IPS-15b (cell line): ENCODE measurements around the gene GIGYF1.
"Not testable (repeated sequence)": the region's sequence is repeated elsewhere in the genome, so short reads cannot be mapped to it uniquely, and the experiment has no call there.

Experiments used
- H3K27me3 ChIP-seq: one replicate; pipeline ENCODE4 v1.6.1; 2013; ENCODE audit warnings: low read length; ENCODE audit not compliant: control insufficient read depth, insufficient read depth
- H3K36me3 ChIP-seq: one replicate; pipeline ENCODE4 v1.6.1; 2013; ENCODE audit warnings: low read length; ENCODE audit not compliant: control insufficient read depth, insufficient read depth
- H3K4me1 ChIP-seq: one replicate; pipeline ENCODE4 v1.6.1; 2013; ENCODE audit warnings: mild to moderate bottlenecking, low read length; ENCODE audit not compliant: control insufficient read depth, insufficient read depth
- H3K4me3 ChIP-seq: one replicate; pipeline ENCODE4 v1.5.1; 2013; ENCODE audit warnings: low read depth, low read length
- H3K9ac ChIP-seq: one replicate; pipeline ENCODE4 v1.6.1; 2013; ENCODE audit warnings: low read depth, mild to moderate bottlenecking, low read length
- H3K9me3 ChIP-seq: one replicate; pipeline ENCODE4 v1.6.1; 2013; ENCODE audit warnings: mild to moderate bottlenecking, low read length; ENCODE audit not compliant: control insufficient read depth, insufficient read depth

Gene GIGYF1

DNA sequence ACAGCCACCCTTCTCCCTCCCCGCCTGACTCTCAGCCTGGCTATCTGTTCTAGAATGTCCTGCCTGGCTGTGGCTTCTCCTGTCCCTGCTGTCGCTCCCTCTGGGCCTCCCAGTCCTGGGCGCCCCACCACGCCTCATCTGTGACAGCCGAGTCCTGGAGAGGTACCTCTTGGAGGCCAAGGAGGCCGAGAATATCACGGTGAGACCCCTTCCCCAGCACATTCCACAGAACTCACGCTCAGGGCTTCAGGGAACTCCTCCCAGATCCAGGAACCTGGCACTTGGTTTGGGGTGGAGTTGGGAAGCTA, 27.4 kb upstream of the GIGYF1 start:
- no peaks in the 10 kb centered on the region for H3K4me1 ChIP-seq
- peaks cover 22% of the 10 kb centered on the region for H3K27me3 ChIP-seq
- H3K9ac ChIP-seq, result no peak overlapping the region
- H3K4me3 ChIP-seq, result peak overlapping the region; percentile 31
- no peaks in the 10 kb centered on the region for H3K36me3 ChIP-seq
- H3K9me3 ChIP-seq, result no peaks in the 10 kb centered on the region

DNA sequence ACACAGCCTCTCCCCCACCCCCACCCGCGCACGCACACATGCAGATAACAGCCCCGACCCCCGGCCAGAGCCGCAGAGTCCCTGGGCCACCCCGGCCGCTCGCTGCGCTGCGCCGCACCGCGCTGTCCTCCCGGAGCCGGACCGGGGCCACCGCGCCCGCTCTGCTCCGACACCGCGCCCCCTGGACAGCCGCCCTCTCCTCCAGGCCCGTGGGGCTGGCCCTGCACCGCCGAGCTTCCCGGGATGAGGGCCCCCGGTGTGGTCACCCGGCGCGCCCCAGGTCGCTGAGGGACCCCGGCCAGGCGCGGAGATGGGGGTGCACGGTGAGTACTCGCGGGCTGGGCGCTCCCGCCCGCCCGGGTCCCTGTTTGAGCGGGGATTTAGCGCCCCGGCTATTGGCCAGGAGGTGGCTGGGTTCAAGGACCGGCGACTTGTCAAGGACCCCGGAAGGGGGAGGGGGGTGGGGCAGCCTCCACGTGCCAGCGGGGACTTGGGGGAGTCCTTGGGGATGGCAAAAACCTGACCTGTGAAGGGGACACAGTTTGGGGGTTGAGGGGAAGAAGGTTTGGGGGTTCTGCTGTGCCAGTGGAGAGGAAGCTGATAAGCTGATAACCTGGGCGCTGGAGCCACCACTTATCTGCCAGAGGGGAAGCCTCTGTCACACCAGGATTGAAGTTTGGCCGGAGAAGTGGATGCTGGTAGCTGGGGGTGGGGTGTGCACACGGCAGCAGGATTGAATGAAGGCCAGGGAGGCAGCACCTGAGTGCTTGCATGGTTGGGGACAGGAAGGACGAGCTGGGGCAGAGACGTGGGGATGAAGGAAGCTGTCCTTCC, 26.8 kb upstream of the GIGYF1 start:
- Histone ChIP-seq H3K9ac (no peak overlapping the region), H3K4me1 (no peaks in the 10 kb centered on the region), H3K27me3 (peaks cover 22% of the 10 kb centered on the region), H3K9me3 (no peaks in the 10 kb centered on the region), H3K36me3 (no peaks in the 10 kb centered on the region), H3K4me3 (peak overlapping the region; percentile 31)

DNA sequence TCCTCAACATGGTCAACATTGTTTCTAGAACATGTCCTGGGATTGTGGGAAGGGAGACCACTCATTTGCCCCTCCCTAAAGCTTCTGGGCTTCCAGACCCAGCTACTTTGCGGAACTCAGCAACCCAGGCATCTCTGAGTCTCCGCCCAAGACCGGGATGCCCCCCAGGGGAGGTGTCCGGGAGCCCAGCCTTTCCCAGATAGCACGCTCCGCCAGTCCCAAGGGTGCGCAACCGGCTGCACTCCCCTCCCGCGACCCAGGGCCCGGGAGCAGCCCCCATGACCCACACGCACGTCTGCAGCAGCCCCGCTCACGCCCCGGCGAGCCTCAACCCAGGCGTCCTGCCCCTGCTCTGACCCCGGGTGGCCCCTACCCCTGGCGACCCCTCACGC, 26.2 kb upstream of the GIGYF1 start, which contains the start of gene EPO:
Gene EPO (plus strand): TSS at position 190 of the 392 bp plus-strand sequence. CDS start 513 bp downstream, outside the sequence.
- Histone ChIP-seq H3K9me3 (no peaks in the 10 kb centered on the region), H3K4me3 (peak within 1 kb of the TSS; percentile 31), H3K9ac (no peak within 1 kb of the TSS), H3K36me3 (no peaks in the 10 kb centered on the region), H3K4me1 (no peaks in the 10 kb centered on the region), H3K27me3 (peaks cover 22% of the 10 kb centered on the region)

DNA sequence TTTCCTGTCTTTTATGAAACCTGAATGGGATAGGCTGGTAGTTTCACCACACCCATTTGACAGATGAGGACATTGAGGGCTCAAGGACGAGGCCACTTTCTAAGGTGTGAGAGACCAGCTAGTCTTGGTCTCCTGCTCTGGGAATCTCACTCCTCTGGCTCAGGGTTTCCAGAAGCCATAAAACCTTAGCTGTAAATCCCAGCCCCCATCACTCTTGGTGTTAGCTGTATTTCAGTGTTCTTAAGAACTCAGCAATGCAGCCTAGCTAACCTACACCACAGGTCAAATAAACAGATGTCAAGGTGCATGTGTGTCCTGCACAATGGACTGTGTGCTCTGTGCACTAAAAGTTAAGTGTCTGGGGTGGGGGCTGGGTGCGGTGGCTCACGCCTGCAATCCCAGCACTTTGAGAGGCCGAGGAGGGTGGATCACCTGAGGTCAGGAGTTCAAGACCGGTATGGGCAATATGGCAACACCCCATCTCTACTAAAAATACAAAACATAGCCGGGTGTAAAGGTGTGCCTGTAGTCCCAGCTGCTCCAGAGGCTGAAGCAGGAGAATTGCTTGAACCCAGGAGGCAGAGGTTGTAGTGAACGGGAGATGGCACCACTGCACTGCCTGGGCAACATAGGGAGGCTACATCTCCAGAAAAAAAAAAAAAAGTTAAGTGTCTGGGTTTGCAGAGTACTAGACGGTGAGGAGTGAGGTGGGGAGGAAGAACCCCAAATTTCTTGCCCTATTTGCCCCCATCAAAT, 25.7 kb upstream of the GIGYF1 start:
- Histone ChIP-seq H3K9ac (no peak overlapping the region), H3K36me3 (no peaks in the 10 kb centered on the region), H3K4me1 (no peaks in the 10 kb centered on the region), H3K27me3 (peaks cover 22% of the 10 kb centered on the region), H3K4me3 (peak overlapping the region; percentile 31), H3K9me3 (no peaks in the 10 kb centered on the region)

DNA sequence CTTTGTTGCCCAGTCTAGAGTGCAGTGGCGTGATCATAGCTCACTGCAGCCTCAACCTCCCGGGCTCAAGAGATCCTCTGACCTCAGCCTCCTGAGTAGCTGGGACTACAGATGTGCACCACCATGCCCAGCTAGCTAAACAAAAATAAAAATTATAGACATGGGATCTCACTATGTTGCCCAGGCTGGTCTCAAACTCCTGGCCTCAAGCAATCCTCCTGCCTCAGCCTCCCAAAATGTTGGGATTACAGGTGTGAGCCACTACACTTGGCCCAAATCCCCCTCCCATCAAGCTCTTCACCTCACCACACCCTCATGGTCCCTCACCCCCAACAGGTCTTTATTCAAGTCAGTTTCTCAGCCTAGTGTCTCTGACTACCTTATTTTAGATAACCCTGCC, 23.0 kb upstream of the GIGYF1 start:
- not testable (repeated sequence) for H3K9me3 ChIP-seq, H3K4me3 ChIP-seq, H3K4me1 ChIP-seq, H3K9ac ChIP-seq, H3K36me3 ChIP-seq
- peaks cover 22% of the 10 kb centered on the region for H3K27me3 ChIP-seq

DNA sequence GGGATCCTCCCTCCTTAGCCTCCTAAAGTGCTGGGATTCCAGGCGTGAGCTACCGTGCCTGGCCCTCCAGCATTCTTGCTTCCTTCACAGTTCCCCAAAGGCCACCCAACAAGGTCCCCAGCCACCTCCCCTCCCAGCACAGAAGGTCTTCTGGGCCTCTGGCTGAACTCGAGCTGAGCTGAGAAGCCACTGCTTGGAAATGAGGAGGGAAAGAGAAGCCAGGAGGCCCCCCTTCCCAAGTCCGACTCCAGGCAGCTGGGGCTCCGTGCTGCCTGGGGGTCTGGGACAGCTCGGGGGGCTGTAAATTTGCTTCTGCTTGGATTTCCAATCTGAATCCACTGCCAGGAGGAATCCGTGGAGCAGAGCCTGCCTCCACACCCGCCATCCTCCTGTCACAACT, 20.7 kb upstream of the GIGYF1 start:
- Histone ChIP-seq H3K9ac (no peak overlapping the region), H3K9me3 (no peaks in the 10 kb centered on the region)

DNA sequence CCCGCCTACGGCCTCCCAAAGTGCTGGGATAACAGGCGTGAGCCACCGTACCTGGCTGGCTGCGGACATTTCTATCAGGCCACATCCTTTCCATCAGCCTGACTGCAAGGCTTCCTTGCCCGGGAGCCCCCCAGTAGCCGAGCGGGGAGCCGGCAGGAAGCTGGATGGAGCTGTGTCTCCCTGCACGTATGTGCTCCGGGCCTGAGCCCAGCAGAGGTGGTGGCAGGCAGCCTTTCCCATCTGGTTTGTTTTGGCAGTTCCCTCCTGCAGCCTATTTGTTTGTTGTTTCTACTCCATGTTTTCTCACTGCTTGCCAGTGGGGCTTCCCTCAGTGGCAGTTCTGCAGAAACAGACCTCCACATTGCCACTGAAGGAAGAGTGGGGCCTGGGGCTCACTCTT, 17.3 kb upstream of the GIGYF1 start:
- Histone ChIP-seq H3K9ac (no peak overlapping the region), H3K36me3 (peaks cover 14% of the 10 kb centered on the region), H3K4me1 (peaks cover 2% of the 10 kb centered on the region), H3K9me3 (no peaks in the 10 kb centered on the region), H3K27me3 (no peaks in the 10 kb centered on the region), H3K4me3 (no peak overlapping the region)

More for the DNA sequence above, 20.7 kb upstream of the GIGYF1 start:
- H3K4me1 ChIP-seq, result no peaks in the 10 kb centered on the region
- peaks cover 4% of the 10 kb centered on the region for H3K27me3 ChIP-seq
- no peak overlapping the region for H3K4me3 ChIP-seq
- H3K36me3 ChIP-seq, result no peaks in the 10 kb centered on the region

DNA sequence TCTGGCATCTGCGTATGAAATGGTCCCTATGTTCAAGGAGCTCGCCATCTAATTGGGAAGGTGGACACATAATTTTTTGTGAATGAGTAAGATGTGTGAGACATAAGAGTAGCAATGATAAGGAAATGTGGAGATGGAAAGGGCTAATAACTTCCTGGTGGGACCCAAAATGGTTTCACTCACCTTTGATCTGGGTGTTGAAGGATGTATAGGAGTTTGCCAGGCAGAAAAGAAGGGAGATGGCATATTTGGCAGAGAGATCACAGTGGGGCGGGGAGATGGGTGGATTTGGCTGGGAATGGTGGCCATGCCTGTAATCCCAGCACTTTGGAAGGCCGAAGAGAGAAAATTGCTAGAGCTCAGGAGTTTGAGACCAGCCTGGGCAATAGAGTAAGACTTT, 16.4 kb upstream of the GIGYF1 start:
- no peak overlapping the region for H3K9ac ChIP-seq
- peaks cover 14% of the 10 kb centered on the region for H3K36me3 ChIP-seq
- H3K27me3 ChIP-seq, result no peaks in the 10 kb centered on the region
- H3K9me3 ChIP-seq, result no peaks in the 10 kb centered on the region
- H3K4me1 ChIP-seq, result peaks cover 2% of the 10 kb centered on the region
- H3K4me3 ChIP-seq, result no peak overlapping the region

DNA sequence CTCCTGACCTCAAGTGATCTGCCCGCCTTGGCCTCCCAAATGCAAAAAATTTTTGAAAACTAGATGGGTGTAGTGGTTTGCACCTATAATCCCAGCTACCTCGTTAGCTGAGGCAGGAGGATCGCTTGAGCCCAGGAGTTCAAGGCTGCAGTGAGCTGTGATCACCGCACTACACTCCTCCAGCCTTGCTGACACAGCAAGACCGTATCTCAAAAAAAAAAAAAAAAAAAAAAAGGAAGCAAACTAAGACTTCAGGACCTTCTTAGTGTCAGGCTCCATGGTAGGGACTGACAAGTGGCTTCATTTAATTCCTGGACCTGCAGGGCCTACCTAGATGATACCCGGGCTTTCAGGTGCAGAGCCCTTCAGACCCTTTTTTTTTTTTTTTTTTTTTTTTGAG, 14.3 kb upstream of the GIGYF1 start:
- peaks cover 14% of the 10 kb centered on the region for H3K36me3 ChIP-seq
- H3K9me3 ChIP-seq, result no peaks in the 10 kb centered on the region
- H3K4me3 ChIP-seq, result no peak overlapping the region
- H3K27me3 ChIP-seq, result no peaks in the 10 kb centered on the region
- peaks cover 2% of the 10 kb centered on the region for H3K4me1 ChIP-seq
- no peak overlapping the region for H3K9ac ChIP-seq

DNA sequence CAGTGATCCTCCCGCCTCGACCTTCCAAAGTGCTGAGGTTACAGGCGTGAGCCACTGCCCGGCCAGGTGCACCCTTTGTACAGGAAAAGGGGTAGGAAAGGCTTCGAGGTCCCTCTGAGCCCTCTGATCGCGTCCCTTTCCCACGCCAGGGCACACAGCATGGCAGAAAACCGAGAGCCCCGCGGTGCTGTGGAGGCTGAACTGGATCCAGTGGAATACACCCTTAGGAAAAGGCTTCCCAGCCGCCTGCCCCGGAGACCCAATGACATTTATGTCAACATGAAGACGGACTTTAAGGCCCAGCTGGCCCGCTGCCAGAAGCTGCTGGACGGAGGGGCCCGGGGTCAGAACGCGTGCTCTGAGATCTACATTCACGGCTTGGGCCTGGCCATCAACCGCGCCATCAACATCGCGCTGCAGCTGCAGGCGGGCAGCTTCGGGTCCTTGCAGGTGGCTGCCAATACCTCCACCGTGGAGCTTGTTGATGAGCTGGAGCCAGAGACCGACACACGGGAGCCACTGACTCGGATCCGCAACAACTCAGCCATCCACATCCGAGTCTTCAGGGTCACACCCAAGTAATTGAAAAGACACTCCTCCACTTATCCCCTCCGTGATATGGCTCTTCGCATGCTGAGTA, 12.7 kb upstream of the GIGYF1 start:
- Histone ChIP-seq H3K27me3 (no peaks in the 10 kb centered on the region), H3K36me3 (peaks cover 14% of the 10 kb centered on the region), H3K9ac (peak overlapping the region; percentile 76), H3K4me3 (peak overlapping the region; percentile 97), H3K4me1 (peaks cover 2% of the 10 kb centered on the region), H3K9me3 (no peaks in the 10 kb centered on the region)

DNA sequence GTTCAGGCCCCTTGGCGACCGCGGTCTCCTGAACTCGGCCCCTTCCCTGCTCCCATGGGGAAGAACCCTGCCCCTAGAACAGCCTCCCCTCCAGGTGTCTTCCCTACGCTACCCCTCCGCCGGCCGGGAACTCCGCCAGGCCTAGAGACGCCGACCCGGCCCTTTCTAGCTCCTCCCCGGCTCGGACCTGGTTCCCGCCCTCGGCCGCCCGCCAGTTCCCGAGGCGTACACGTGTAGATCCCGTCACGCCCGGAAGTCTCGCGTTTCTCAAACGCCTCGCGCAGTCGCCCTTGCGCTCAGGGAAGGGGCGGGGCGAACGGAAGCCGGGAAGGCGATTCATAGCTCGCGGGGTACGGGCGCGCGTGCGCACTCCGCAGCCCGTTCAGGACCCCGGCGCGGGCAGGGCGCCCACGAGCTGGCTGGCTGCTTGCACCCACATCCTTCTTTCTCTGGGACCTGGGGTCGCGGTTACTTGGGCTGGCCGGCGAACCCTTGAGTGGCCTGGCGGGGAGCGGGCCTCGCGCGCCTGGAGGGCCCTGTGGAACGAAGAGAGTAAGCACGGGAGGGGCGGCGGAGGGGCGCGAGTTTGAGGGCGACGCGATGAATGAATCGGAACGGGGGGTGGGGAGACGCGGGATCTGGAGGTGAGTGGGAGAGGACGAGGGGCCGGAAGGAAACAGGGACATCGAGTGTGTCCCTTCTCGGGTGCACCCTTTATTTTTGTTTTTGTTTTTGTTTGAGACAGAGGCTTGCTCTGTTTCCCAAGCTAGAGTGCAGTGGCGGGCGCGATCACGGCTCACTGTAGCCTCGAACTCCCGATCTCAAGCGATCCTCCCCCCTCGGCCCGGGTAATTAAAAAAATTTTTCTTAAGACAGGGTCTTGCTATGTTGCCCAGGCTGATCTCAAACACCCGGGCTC, 12.0 kb upstream of the GIGYF1 start, which contains the start of gene POP7:
Gene POP7 (plus strand): TSS at position 369 of the 919 bp plus-strand sequence. CDS start 710 bp downstream, outside the sequence.
- H3K9ac ChIP-seq, result peak within 1 kb of the TSS; percentile 98
- H3K27me3 ChIP-seq, result no peaks in the 10 kb centered on the region
- H3K4me3 ChIP-seq, result peak within 1 kb of the TSS; percentile 97
- H3K4me1 ChIP-seq, result peaks cover 2% of the 10 kb centered on the region
- H3K9me3 ChIP-seq, result no peaks in the 10 kb centered on the region
- H3K36me3 ChIP-seq, result peaks cover 14% of the 10 kb centered on the region
